ENCODE results near the gene PIK3AP1.
"Not testable (repeated sequence)": the region's sequence is repeated elsewhere in the genome, so short reads cannot be mapped to it uniquely, and the experiment has no call there.

PIK3AP1 gene

GRCh38 chr10:96745950-96746349, 25.6 kb upstream of the PIK3AP1 start:
- no peak overlapping the region for H3K23ac ChIP-seq (ENCODE audit: low read length in 2 of 2)
- H2BK12ac ChIP-seq (ENCODE audit: low read length in 2 of 2), result no peak overlapping the region
- no peak for DNase-seq
- no peak overlapping the region for H3K18ac ChIP-seq (ENCODE audit: low read depth in 1 of 2, low read length in 2 of 2)
- no peak overlapping the region for H3K4me3 ChIP-seq (ENCODE audit: insufficient read depth in 1 of 2, low read depth in 1 of 2, low read length in 2 of 2)
- H4K91ac ChIP-seq (ENCODE audit: low read length), result no peak overlapping the region
- H4K8ac ChIP-seq (ENCODE audit: low read length), result no peak overlapping the region
- peaks cover 1% of the 10 kb centered on the region for H3K4me1 ChIP-seq (ENCODE audit: control insufficient read depth, insufficient read depth, low read depth, low read length)
- H3K79me1 ChIP-seq (replicated peaks; ENCODE audit: low read length, poor library complexity, severe bottlenecking), result no peaks in the 10 kb centered on the region
- no peak overlapping the region for H2AK5ac ChIP-seq (ENCODE audit: low read length, severe bottlenecking)
- H3K36me3 ChIP-seq (ENCODE audit: control insufficient read depth in 1 of 2, insufficient read depth in 2 of 2, low read depth in 1 of 2, low read length in 2 of 2), result no peaks in the 10 kb centered on the region
- no peaks in the 10 kb centered on the region for H3K9me3 ChIP-seq (ENCODE audit: control insufficient read depth, low read length)
- no peak overlapping the region for H3K9ac ChIP-seq (ENCODE audit: low read length)
- no peak overlapping the region for H2BK120ac ChIP-seq (ENCODE audit: low read depth, low read length)
- no peaks in the 10 kb centered on the region for H3K27me3 ChIP-seq (ENCODE audit: control insufficient read depth in 1 of 2, insufficient read depth in 1 of 2, low read length in 2 of 2)
- no peak overlapping the region for H2BK15ac ChIP-seq (ENCODE audit: low read depth, poor library complexity, severe bottlenecking)
- no peak overlapping the region for H3K4me2 ChIP-seq (ENCODE audit: low read length, poor library complexity, severe bottlenecking)
- H2AFZ ChIP-seq (ENCODE audit: low read depth, low read length), result no peak overlapping the region
- no peak overlapping the region for H2BK5ac ChIP-seq (ENCODE audit: low read depth, low read length, poor library complexity, severe bottlenecking)
- H3K4ac ChIP-seq (ENCODE audit: low read depth in 1 of 2, low read length in 2 of 2), result no peak overlapping the region
- no peak overlapping the region for H3K27ac ChIP-seq (ENCODE audit: low read length, poor library complexity, severe bottlenecking)
- H3K14ac ChIP-seq (ENCODE audit: low read length in 2 of 2), result no peak overlapping the region

DNA sequence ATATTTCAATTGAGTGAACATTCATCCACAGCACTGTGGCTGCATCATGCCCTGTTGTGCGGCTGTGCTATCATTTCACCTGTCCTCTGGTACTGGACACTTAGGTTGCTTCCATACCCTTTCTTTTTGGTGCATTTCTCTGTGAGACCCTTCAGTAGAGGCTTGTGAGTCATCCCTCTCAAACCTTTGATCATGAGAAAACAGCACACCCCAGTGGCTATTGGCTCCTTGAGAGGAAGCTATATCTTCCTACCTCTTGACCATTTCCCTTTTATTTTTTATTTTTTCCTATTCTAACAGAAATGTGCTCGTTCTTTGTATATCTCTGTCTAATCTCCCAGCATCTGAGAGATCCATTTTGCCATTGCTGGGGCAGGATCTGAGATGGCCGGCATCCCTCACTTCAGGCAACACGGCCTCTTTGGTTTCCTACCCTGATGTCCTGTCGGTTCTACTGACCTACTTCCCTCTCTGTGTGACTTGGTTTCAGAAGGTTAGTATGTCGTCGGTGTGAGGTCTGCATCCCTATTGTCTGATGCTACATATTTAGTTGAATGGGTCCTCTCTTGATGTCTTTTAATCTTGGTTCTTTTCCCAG, 23.8 kb upstream of the PIK3AP1 start:
- Histone ChIP-seq H3K79me1 (replicated peaks; ENCODE audit: low read length, poor library complexity, severe bottlenecking) (no peaks in the 10 kb centered on the region), H4K8ac (ENCODE audit: low read length) (no peak overlapping the region), H3K18ac (ENCODE audit: low read depth in 1 of 2, low read length in 2 of 2) (no peak overlapping the region), H2AFZ (ENCODE audit: low read depth, low read length) (no peak overlapping the region), H2BK12ac (ENCODE audit: low read length in 2 of 2) (no peak overlapping the region), H3K23ac (ENCODE audit: low read length in 2 of 2) (no peak overlapping the region), H3K27me3 (ENCODE audit: control insufficient read depth in 1 of 2, insufficient read depth in 1 of 2, low read length in 2 of 2) (peaks cover 0 to 5% of the 10 kb centered on the region in 2 experiments), H3K9ac (ENCODE audit: low read length) (no peak overlapping the region), H3K27ac (ENCODE audit: low read length, poor library complexity, severe bottlenecking) (no peak overlapping the region), H3K4ac (ENCODE audit: low read depth in 1 of 2, low read length in 2 of 2) (no peak overlapping the region), H3K14ac (ENCODE audit: low read length in 2 of 2) (no peak overlapping the region), H4K91ac (ENCODE audit: low read length) (no peak overlapping the region), H3K4me1 (ENCODE audit: control insufficient read depth, insufficient read depth, low read depth, low read length) (peaks cover 2% of the 10 kb centered on the region), H3K9me3 (ENCODE audit: control insufficient read depth, low read length) (no peaks in the 10 kb centered on the region), H2BK120ac (ENCODE audit: low read depth, low read length) (no peak overlapping the region), H2AK5ac (ENCODE audit: low read length, severe bottlenecking) (no peak overlapping the region), H3K36me3 (ENCODE audit: control insufficient read depth in 1 of 2, insufficient read depth in 2 of 2, low read depth in 1 of 2, low read length in 2 of 2) (no peaks in the 10 kb centered on the region), H2BK5ac (ENCODE audit: low read depth, low read length, poor library complexity, severe bottlenecking) (no peak overlapping the region), H2BK15ac (ENCODE audit: low read depth, poor library complexity, severe bottlenecking) (no peak overlapping the region), H3K4me3 (ENCODE audit: insufficient read depth in 1 of 2, low read depth in 1 of 2, low read length in 2 of 2) (no peak overlapping the region), H3K4me2 (ENCODE audit: low read length, poor library complexity, severe bottlenecking) (no peak overlapping the region)
- no peak for DNase-seq
- WGBS, result 89% methylated on average over 7 of the region's 7 CpGs

- H4K8ac ChIP-seq (ENCODE audit: low read length); H2BK15ac ChIP-seq (ENCODE audit: low read depth, poor library complexity, severe bottlenecking); H3K23ac ChIP-seq (ENCODE audit: low read length in 2 of 2); H3K79me1 ChIP-seq (replicated peaks; ENCODE audit: low read length, poor library complexity, severe bottlenecking); H3K4ac ChIP-seq (ENCODE audit: low read depth in 1 of 2, low read length in 2 of 2); H3K9ac ChIP-seq (ENCODE audit: low read length); H2BK12ac ChIP-seq (ENCODE audit: low read length in 2 of 2); H3K4me2 ChIP-seq (ENCODE audit: low read length, poor library complexity, severe bottlenecking); H3K14ac ChIP-seq (ENCODE audit: low read length in 2 of 2); DNase-seq; H2BK5ac ChIP-seq (ENCODE audit: low read depth, low read length, poor library complexity, severe bottlenecking); H3K18ac ChIP-seq (ENCODE audit: low read depth in 1 of 2, low read length in 2 of 2); H2AK5ac ChIP-seq (ENCODE audit: low read length, severe bottlenecking); H3K27ac ChIP-seq (ENCODE audit: low read length, poor library complexity, severe bottlenecking); H3K36me3 ChIP-seq (ENCODE audit: control insufficient read depth in 1 of 2, insufficient read depth in 2 of 2, low read depth in 1 of 2, low read length in 2 of 2); H3K27me3 ChIP-seq (ENCODE audit: control insufficient read depth in 1 of 2, insufficient read depth in 1 of 2, low read length in 2 of 2); H4K91ac ChIP-seq (ENCODE audit: low read length); H2BK120ac ChIP-seq (ENCODE audit: low read depth, low read length); H3K4me1 ChIP-seq (ENCODE audit: control insufficient read depth, insufficient read depth, low read depth, low read length); H3K4me3 ChIP-seq (ENCODE audit: insufficient read depth in 1 of 2, low read depth in 1 of 2, low read length in 2 of 2); H2AFZ ChIP-seq (ENCODE audit: low read depth, low read length); H3K9me3 ChIP-seq (ENCODE audit: control insufficient read depth, low read length): not testable (repeated sequence)
- WGBS, result 86% methylated on average over 6 of the region's 6 CpGs
Observed at GRCh38 chr10:96741557-96741956, 21.2 kb upstream of the PIK3AP1 start.

DNA sequence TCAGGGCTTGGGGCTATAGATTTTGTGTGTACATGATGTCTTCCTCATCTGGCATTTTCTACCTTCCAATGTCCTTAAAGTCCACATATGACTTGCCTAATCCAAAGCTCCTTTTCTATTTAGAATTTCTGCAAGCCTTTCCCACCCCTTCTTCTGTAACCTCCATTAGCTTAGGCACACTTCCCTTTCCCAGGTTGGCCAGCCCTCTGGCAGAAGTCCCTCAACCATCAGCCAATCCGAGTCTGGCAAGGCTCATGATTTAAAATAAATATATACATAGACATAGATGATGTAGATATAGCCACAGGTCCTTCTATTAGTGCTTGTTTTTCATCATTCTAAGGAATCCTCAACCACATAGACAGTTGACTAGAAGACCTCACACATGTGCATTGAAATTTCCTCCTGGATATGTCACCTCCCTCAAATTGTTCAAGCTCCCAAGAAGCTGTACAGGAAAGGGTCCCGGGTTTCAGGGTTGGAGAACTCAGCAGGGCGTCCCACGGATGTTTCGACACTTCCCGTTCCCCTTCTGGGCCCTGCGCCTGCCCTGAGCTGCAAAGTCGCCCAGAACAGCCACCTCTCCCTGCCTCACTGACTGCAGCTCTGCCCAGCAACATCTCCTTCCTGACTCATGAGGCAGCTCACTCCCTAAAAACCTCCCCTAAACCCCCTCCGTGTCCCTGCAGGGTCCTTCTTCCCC, 20.4 kb upstream of the PIK3AP1 start:
- H3K4me3 ChIP-seq (ENCODE audit: insufficient read depth in 1 of 2, low read depth in 1 of 2, low read length in 2 of 2), result no peak overlapping the region
- H3K4me2 ChIP-seq (ENCODE audit: low read length, poor library complexity, severe bottlenecking), result no peak overlapping the region
- H3K36me3 ChIP-seq (ENCODE audit: control insufficient read depth in 1 of 2, insufficient read depth in 2 of 2, low read depth in 1 of 2, low read length in 2 of 2), result no peaks in the 10 kb centered on the region
- peaks cover 2% of the 10 kb centered on the region for H3K4me1 ChIP-seq (ENCODE audit: control insufficient read depth, insufficient read depth, low read depth, low read length)
- no peak overlapping the region for H3K23ac ChIP-seq (ENCODE audit: low read length in 2 of 2)
- H4K8ac ChIP-seq (ENCODE audit: low read length), result no peak overlapping the region
- H3K9ac ChIP-seq (ENCODE audit: low read length), result no peak overlapping the region
- no peaks in the 10 kb centered on the region for H3K9me3 ChIP-seq (ENCODE audit: control insufficient read depth, low read length)
- H2BK12ac ChIP-seq (ENCODE audit: low read length in 2 of 2), result no peak overlapping the region
- H3K14ac ChIP-seq (ENCODE audit: low read length in 2 of 2), result no peak overlapping the region
- no peaks in the 10 kb centered on the region for H3K79me1 ChIP-seq (replicated peaks; ENCODE audit: low read length, poor library complexity, severe bottlenecking)
- no peak for DNase-seq
- no peak overlapping the region for H2BK120ac ChIP-seq (ENCODE audit: low read depth, low read length)
- WGBS, result 57% methylated on average over 7 of the region's 9 CpGs
- H2AFZ ChIP-seq (ENCODE audit: low read depth, low read length), result no peak overlapping the region
- no peak overlapping the region for H4K91ac ChIP-seq (ENCODE audit: low read length)
- no peak overlapping the region for H3K27ac ChIP-seq (ENCODE audit: low read length, poor library complexity, severe bottlenecking)
- no peak overlapping the region for H3K4ac ChIP-seq (ENCODE audit: low read depth in 1 of 2, low read length in 2 of 2)
- no peak overlapping the region for H2AK5ac ChIP-seq (ENCODE audit: low read length, severe bottlenecking)
- H3K18ac ChIP-seq (ENCODE audit: low read depth in 1 of 2, low read length in 2 of 2), result no peak overlapping the region
- no peak overlapping the region for H2BK15ac ChIP-seq (ENCODE audit: low read depth, poor library complexity, severe bottlenecking)
- no peak overlapping the region for H2BK5ac ChIP-seq (ENCODE audit: low read depth, low read length, poor library complexity, severe bottlenecking)
- H3K27me3 ChIP-seq (ENCODE audit: control insufficient read depth in 1 of 2, insufficient read depth in 1 of 2, low read length in 2 of 2), result peaks cover 0 to 5% of the 10 kb centered on the region in 2 experiments
